Tibial nerve (tissue), 3 donors: Measurements from ENCODE around the gene ADGRL3.

Source experiments
- CTCF ChIP-seq, 5 experiments: fragments of 200-600 bp in 3 of 5; fragments of 450-650 bp in 2 of 5; sonication (generic) in 3 of 5; IDR thresholded peaks; one replicate each; pipeline ENCODE4 v1.5.1; 2016 to 2019; ENCODE audit warnings: antibody characterized with exemption in 5 of 5, mild to moderate bottlenecking in 3 of 5, moderate library complexity in 2 of 5
- POLR2A ChIP-seq, 2 donors: fragments of 450-650 bp; IDR thresholded peaks; one replicate each; pipeline ENCODE4 v1.6.1; 2017; ENCODE audit warnings: antibody characterized with exemption in 2 of 2, mild to moderate bottlenecking in 2 of 2, moderate library complexity in 2 of 2

GRCh38 chr4:61741327-61742096 lies 541.4 kb downstream of the ADGRL3 start:
- TF ChIP-seq CTCF (IDR thresholded peaks at IDR 0.05) (peak in 4 of 5 experiments; percentile 6 to 29 (median 15)), POLR2A (IDR thresholded peaks at IDR 0.05) (no peak)
